ENCODE data around the gene SPATA13. TPM values are rescaled to one million over a fixed set of nuclear protein-coding genes. Genes with fewer than 3 reads are reported as not detected.
A peak's percentile ranks its signal among the peaks of the same experiment; 100 is the strongest.
"Not testable (repeated sequence)": the region's sequence is repeated elsewhere in the genome, so short reads cannot be mapped to it uniquely, and the experiment has no call there.

SPATA13 gene
- total RNA-seq, 1 donor from 2014 or later, result 2.2 TPM

GRCh38 chr13:24319641-24320040, 159.1 kb downstream of the SPATA13 start:
- ATAC-seq, result not testable (repeated sequence)

- ATAC-seq, result not testable (repeated sequence)
Observed at GRCh38 chr13:24321416-24321815, 160.9 kb downstream of the SPATA13 start.

- ATAC-seq, result peak; percentile 58
Observed at GRCh38 chr13:24322470-24322869, 161.9 kb downstream of the SPATA13 start.

GRCh38 chr13:24323036-24323738, 162.7 kb downstream of the SPATA13 start:
- ATAC-seq, result no peak

- no peak for ATAC-seq
Observed at GRCh38 chr13:24323739-24324075, 163.2 kb downstream of the SPATA13 start.

GRCh38 chr13:24327598-24327997, 167.1 kb downstream of the SPATA13 start:
- ATAC-seq, result not testable (repeated sequence)

- ATAC-seq, result no peak
Observed at GRCh38 chr13:24328145-24328544, 167.6 kb downstream of the SPATA13 start.

GRCh38 chr13:24338721-24339120, 178.2 kb downstream of the SPATA13 start:
- ATAC-seq, result no peak

GRCh38 chr13:24339937-24340607, 179.6 kb downstream of the SPATA13 start:
- no peak for ATAC-seq

- no peak for ATAC-seq
Observed at GRCh38 chr13:24340608-24340955, 180.1 kb downstream of the SPATA13 start.

GRCh38 chr13:24341439-24341838, 180.9 kb downstream of the SPATA13 start:
- peak; percentile 87 for ATAC-seq

- peak; percentile 19 for ATAC-seq
Observed at GRCh38 chr13:24348385-24348784, 187.9 kb downstream of the SPATA13 start.

GRCh38 chr13:24348797-24349515, 188.4 kb downstream of the SPATA13 start:
- peak; percentile 96 for ATAC-seq

GRCh38 chr13:24349778-24350664, 189.5 kb downstream of the SPATA13 start:
- peak; percentile 77 for ATAC-seq

GRCh38 chr13:24351423-24351822, 190.9 kb downstream of the SPATA13 start:
- no peak for ATAC-seq

GRCh38 chr13:24353736-24354135, 193.2 kb downstream of the SPATA13 start:
- no peak for ATAC-seq

- no peak for ATAC-seq
Observed at GRCh38 chr13:24355103-24355502, 194.6 kb downstream of the SPATA13 start.

GRCh38 chr13:24356270-24356669, 195.8 kb downstream of the SPATA13 start:
- no peak for ATAC-seq
